BJ (cell line): ENCODE data around the gene ACLY. TPM values are rescaled to one million over a fixed set of nuclear protein-coding genes. Genes with fewer than 3 reads are reported as not detected.

Experiments
- CTCF ChIA-PET: fragments of 350-600 bp; formaldehyde crosslinking; extraction: SDS; loops from one replicate; lab custom pipeline; 2021; ENCODE audit warnings: antibody characterized with exemption, inconsistent platforms; lab: Yijun Ruan, JAX
- POLR2A ChIA-PET: fragments of 300-600 bp; sonication (Branson Sonifier 250); formaldehyde crosslinking; extraction: SDS; loops from one replicate; lab custom pipeline; 2021; ENCODE audit warnings: antibody characterized with exemption; lab: Charles Lee
- DNase-seq: peaks from one replicate; pipeline ENCODE4 v3.0.0-alpha.2; 2011; ENCODE audit warnings: low read depth
- H3K27me3 ChIP-seq: 2 replicates; pipeline ENCODE4 v1.6.0; 2011; ENCODE audit warnings: low read length; ENCODE audit not compliant: control insufficient read depth, insufficient read depth
- H3K36me3 ChIP-seq: 2 replicates; pipeline ENCODE4 v1.5.1; 2011; ENCODE audit warnings: low read length; ENCODE audit not compliant: control insufficient read depth, insufficient read depth
- H3K4me3 ChIP-seq: 2 replicates; pipeline ENCODE4 v1.5.1; 2011; ENCODE audit warnings: low read depth, mild to moderate bottlenecking, control low read depth, low read length
- CTCF ChIP-seq: IDR thresholded peaks from 2 replicates; pipeline ENCODE4 v1.5.1; 2011; ENCODE audit warnings: low read depth, mild to moderate bottlenecking, control low read depth, inconsistent platforms, low read length, moderate library complexity; ENCODE audit not compliant: insufficient read depth
- polyA plus RNA-seq: library from polyadenylated mRNA; depleted of rRNA; stranded (reverse); fragments of >200 nt; gene quantifications from 2 replicates; pipeline ENCODE4 v1.2.3, GENCODE V29; 2011

The ACLY gene
- polyA plus RNA-seq, 1 experiment = 170 TPM

- ChIA-PET CTCF (interaction anchor here (1.0 to 2.3 kb wide), 2 partner anchors 15 to 134 kb away, joined by 3 to 7 read pairs; no protein-coding TSS in a partner anchor), POLR2A (no interaction called here)
- H3K4me3 ChIP-seq = no peak overlapping the region
- no peak for DNase-seq
- peaks cover 25% of the 10 kb centered on the region for H3K36me3 ChIP-seq
- H3K27me3 ChIP-seq = no peaks in the 10 kb centered on the region
- no peak for TF ChIP-seq CTCF
These were observed 93.4 kb downstream of the ACLY start for GRCh38 chr17:41825175-41825845.

- POLR2A ChIA-PET = no interaction called here
- no peaks in the 10 kb centered on the region for H3K27me3 ChIP-seq
- no peak for TF ChIP-seq CTCF
- H3K4me3 ChIP-seq = no peak overlapping the region
- CTCF ChIA-PET = no interaction called here
- DNase-seq = no peak
- H3K36me3 ChIP-seq = peaks cover 30% of the 10 kb centered on the region
These were observed 94.7 kb downstream of the ACLY start for GRCh38 chr17:41824086-41824485.

- CTCF ChIA-PET = no interaction called here
- Histone ChIP-seq H3K4me3 (no peak overlapping the region), H3K27me3 (no peaks in the 10 kb centered on the region), H3K36me3 (peaks cover 32% of the 10 kb centered on the region)
- DNase-seq = no peak
- TF ChIP-seq CTCF = no peak
- POLR2A ChIA-PET = no interaction called here
These were observed 95.2 kb downstream of the ACLY start for GRCh38 chr17:41823580-41823979.

DNA sequence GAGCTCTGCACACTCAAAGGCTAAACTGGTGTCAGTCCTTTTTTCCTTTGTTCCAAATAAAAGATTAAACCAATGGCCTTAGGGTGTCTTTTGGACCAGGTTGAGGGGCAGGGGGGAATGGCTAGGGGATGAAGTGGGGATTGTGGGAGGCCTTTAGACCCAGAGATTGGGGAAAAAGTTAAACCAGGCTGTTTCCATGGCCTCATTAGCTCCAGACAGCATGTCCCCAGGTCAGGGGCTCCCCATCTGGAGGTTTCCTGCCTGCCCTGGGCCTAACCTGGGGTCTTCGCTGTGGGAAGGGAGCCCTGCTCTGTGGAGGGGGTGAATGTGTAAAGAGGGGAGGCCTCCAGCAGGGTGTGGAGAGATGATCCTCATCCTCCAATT lies 95.6 kb downstream of the ACLY start:
- no peak for TF ChIP-seq CTCF
- no peaks in the 10 kb centered on the region for H3K27me3 ChIP-seq
- peaks cover 34% of the 10 kb centered on the region for H3K36me3 ChIP-seq
- POLR2A ChIA-PET = no interaction called here
- DNase-seq = no peak
- CTCF ChIA-PET = no interaction called here
- no peak overlapping the region for H3K4me3 ChIP-seq

GRCh38 chr17:41822216-41823140 lies 96.3 kb downstream of the ACLY start:
- ChIA-PET CTCF (no interaction called here), POLR2A (no interaction called here)
- Histone ChIP-seq H3K36me3 (peaks cover 37% of the 10 kb centered on the region), H3K4me3 (no peak overlapping the region), H3K27me3 (no peaks in the 10 kb centered on the region)
- TF ChIP-seq CTCF = no peak
- DNase-seq = no peak
